Esophagus muscularis mucosa (tissue), 4 donors: Measurements from ENCODE around the gene PANK3. TPM values are rescaled to one million over a fixed set of nuclear protein-coding genes. Genes with fewer than 3 reads are reported as not detected.

Experiments used
- DNase-seq: peaks from one replicate; pipeline ENCODE4 v3.0.0-alpha.2; 2017; ENCODE audit errors: extremely low spot score
- H3K27ac ChIP-seq, 4 donors: fragments of 200-600 bp; sonication (generic); replicated peaks in 1 of 4; 1 replicate in 3 of 4; 2 replicates in 1 of 4; pipeline ENCODE4 v1.5.1; 2016 to 2019; ENCODE audit warnings: mild to moderate bottlenecking in 1 of 4
- H3K27me3 ChIP-seq, 4 donors: fragments of 200-600 bp; sonication (generic); one replicate each; pipeline versions ENCODE4 v1.5.1 to v1.6.0; 2016 to 2019
- H3K36me3 ChIP-seq, 4 donors: fragments of 200-600 bp; sonication (generic); one replicate each; pipeline ENCODE4 v1.5.1; 2016 to 2019
- H3K4me1 ChIP-seq, 4 donors: fragments of 200-600 bp; sonication (generic); one replicate each; pipeline ENCODE4 v1.5.1; 2016 to 2019
- H3K4me3 ChIP-seq, 4 donors: fragments of 200-600 bp; sonication (generic); 1 replicate in 2 of 4; 2 replicates in 2 of 4; pipeline ENCODE4 v1.5.1; 2016 to 2019; ENCODE audit warnings: mild to moderate bottlenecking in 4 of 4, moderate library complexity in 1 of 4
- H3K9me3 ChIP-seq, 4 donors: fragments of 200-600 bp; sonication (generic); 1 replicate in 3 of 4; 2 replicates in 1 of 4; pipeline ENCODE4 v1.5.1; 2016 to 2019
- EP300 ChIP-seq: sonication (generic); formaldehyde crosslinking; IDR thresholded peaks from one replicate; pipeline ENCODE4 v1.6.1; 2017; ENCODE audit warnings: antibody characterized with exemption
- POLR2A ChIP-seq: fragments of 450-650 bp; IDR thresholded peaks from one replicate; pipeline ENCODE4 v1.6.1; 2017; ENCODE audit warnings: antibody characterized with exemption, moderate library complexity, mild to moderate bottlenecking, low read depth
- POLR2AphosphoS5 ChIP-seq, 2 donors: sonication (generic); formaldehyde crosslinking; IDR thresholded peaks; one replicate each; pipeline ENCODE4 v1.6.1; 2017; ENCODE audit warnings: antibody characterized with exemption in 2 of 2
- WGBS: methylation state at CpG from one replicate; pipeline ENCODE4 v1.1.5; 2018; 5-methylcytosine and 5-hydroxymethylcytosine counted together
- intact Hi-C: fragments of 100-400 bp; cut with DNase I; formaldehyde crosslinking; loops from one replicate; pipeline ENCODE4 v1.15.1; 2023
- small RNA-seq, 3 donors: library from RNA; depleted of rRNA; stranded (forward); fragments of <200 nt; gene quantifications; one replicate each; pipeline ENCODE3, GENCODE V24; 2016
- total RNA-seq, 4 donors: library from RNA; depleted of rRNA; stranded (reverse); fragments of >200 nt; gene quantifications; one replicate each; pipeline versions ENCODE4 v1.1.0 to v1.2.1, GENCODE V29; 2016
- TF ChIP-seq, protein P1 (sequence below), 3 experiments: fragments of 200-600 bp in 2 of 3; fragments of 450-650 bp in 1 of 3; sonication (generic) in 2 of 3; IDR thresholded peaks; one replicate each; pipeline ENCODE4 v1.5.1; 2017 to 2019; ENCODE audit warnings: antibody characterized with exemption in 3 of 3, mild to moderate bottlenecking in 2 of 3, moderate library complexity in 1 of 3

PANK3 gene
- total RNA-seq, 4 donors from 2014 or later, result 26.0 to 34.5 (median 29.4) TPM

- 97% methylated on average over 2 of the region's 2 CpGs for WGBS
- TF ChIP-seq POLR2AphosphoS5 (IDR thresholded peaks at IDR 0.05) (no peak), POLR2A (no peak), EP300 (no peak)
- TF ChIP-seq, protein P1, sequence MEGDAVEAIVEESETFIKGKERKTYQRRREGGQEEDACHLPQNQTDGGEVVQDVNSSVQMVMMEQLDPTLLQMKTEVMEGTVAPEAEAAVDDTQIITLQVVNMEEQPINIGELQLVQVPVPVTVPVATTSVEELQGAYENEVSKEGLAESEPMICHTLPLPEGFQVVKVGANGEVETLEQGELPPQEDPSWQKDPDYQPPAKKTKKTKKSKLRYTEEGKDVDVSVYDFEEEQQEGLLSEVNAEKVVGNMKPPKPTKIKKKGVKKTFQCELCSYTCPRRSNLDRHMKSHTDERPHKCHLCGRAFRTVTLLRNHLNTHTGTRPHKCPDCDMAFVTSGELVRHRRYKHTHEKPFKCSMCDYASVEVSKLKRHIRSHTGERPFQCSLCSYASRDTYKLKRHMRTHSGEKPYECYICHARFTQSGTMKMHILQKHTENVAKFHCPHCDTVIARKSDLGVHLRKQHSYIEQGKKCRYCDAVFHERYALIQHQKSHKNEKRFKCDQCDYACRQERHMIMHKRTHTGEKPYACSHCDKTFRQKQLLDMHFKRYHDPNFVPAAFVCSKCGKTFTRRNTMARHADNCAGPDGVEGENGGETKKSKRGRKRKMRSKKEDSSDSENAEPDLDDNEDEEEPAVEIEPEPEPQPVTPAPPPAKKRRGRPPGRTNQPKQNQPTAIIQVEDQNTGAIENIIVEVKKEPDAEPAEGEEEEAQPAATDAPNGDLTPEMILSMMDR (IDR thresholded peaks at IDR 0.05), result no peak
- intact Hi-C loops, result no loop called here
- H3K9me3 ChIP-seq, result peaks cover 0 to 10% (median 8%) of the 10 kb centered on the region in 4 donors
- H3K27ac ChIP-seq, result no peak overlapping the region
- H3K36me3 ChIP-seq, result peaks cover 78 to 100% (median 95%) of the 10 kb centered on the region in 4 donors
- no peak for DNase-seq
- H3K4me3 ChIP-seq, result no peak overlapping the region
- H3K4me1 ChIP-seq, result no peaks in the 10 kb centered on the region
- no peaks in the 10 kb centered on the region for H3K27me3 ChIP-seq
Measured at GRCh38 chr5:168513861-168514428, 65.2 kb downstream of the PANK3 start.

GRCh38 chr5:168502563-168503237 is 76.5 kb downstream of the PANK3 start:
- DNase-seq, result no peak
- Histone ChIP-seq H3K27ac (no peak overlapping the region), H3K4me1 (no peaks in the 10 kb centered on the region), H3K27me3 (no peaks in the 10 kb centered on the region), H3K36me3 (peaks cover 50 to 100% (median 80%) of the 10 kb centered on the region in 4 donors), H3K4me3 (no peak overlapping the region), H3K9me3 (no peaks in the 10 kb centered on the region)
- TF ChIP-seq, protein P1 (IDR thresholded peaks at IDR 0.05), result no peak
- TF ChIP-seq EP300 (no peak), POLR2AphosphoS5 (IDR thresholded peaks at IDR 0.05) (no peak), POLR2A (no peak)
- intact Hi-C loops, result loop anchor here (10.0 kb wide), 1 partner anchor 52 kb away; no protein-coding TSS in a partner anchor
- 90% methylated on average over 7 of the region's 7 CpGs for WGBS

Small RNA genes within 50 kb of the gene (small RNA-seq; reads per million reads assigned to genes)
- 0 to 1.7 (median 0.68) reads per million in 3 donors for gene MIR103A1

Other genes starting within 250 kb of the PANK3 start
- 10 to 100 TPM; 53.8 to 72.3 (median 60.7) TPM for gene RARS1, start 92.9 kb downstream of the PANK3 start, total RNA-seq
- under 1 TPM in 2 of 4 donors, not detected in 2; 0.29 to 0.33 TPM for gene FBLL1, start 50.1 kb downstream of the PANK3 start, total RNA-seq